ENCODE data around the gene EEF1A2.

The EEF1A2 gene

GRCh38 chr20:63536997-63537524 lies 38.2 kb upstream of the EEF1A2 start, which contains the start of gene PTK6:
Gene PTK6, minus strand, starts transcription at chr20:63537376. Its CDS starts 62 bp downstream, at chr20:63537314.
- peak within 1 kb of the TSS; percentile 28 to 32 for H3K4me3 ChIP-seq (replicated peaks in 1 of 2; ENCODE audit: low read depth in 2 of 2, low read length in 2 of 2)
- TF ChIP-seq CTCF (IDR thresholded peaks at IDR 0.05; ENCODE audit: low read depth, low read length) = no peak
- DNase-seq (ENCODE audit: low read depth in 2 of 2) = no peak

- no peak overlapping the region for H3K4me3 ChIP-seq (replicated peaks in 1 of 2; ENCODE audit: low read depth in 2 of 2, low read length in 2 of 2)
- no peak for TF ChIP-seq CTCF (IDR thresholded peaks at IDR 0.05; ENCODE audit: low read depth, low read length)
- peak; percentile 26 to 70 for DNase-seq (ENCODE audit: low read depth in 2 of 2)
Measured at GRCh38 chr20:63536241-63536977, 37.5 kb upstream of the EEF1A2 start.

GRCh38 chr20:63534831-63535651 lies 36.2 kb upstream of the EEF1A2 start:
- H3K4me3 ChIP-seq (replicated peaks in 1 of 2; ENCODE audit: low read depth in 2 of 2, low read length in 2 of 2) = no peak overlapping the region
- no peak for DNase-seq (ENCODE audit: low read depth in 2 of 2)
- TF ChIP-seq CTCF (IDR thresholded peaks at IDR 0.05; ENCODE audit: low read depth, low read length) = no peak

GRCh38 chr20:63534427-63534830 lies 35.5 kb upstream of the EEF1A2 start:
- DNase-seq (ENCODE audit: low read depth in 2 of 2) = no peak
- TF ChIP-seq CTCF (IDR thresholded peaks at IDR 0.05; ENCODE audit: low read depth, low read length) = no peak
- no peak overlapping the region for H3K4me3 ChIP-seq (replicated peaks in 1 of 2; ENCODE audit: low read depth in 2 of 2, low read length in 2 of 2)

- DNase-seq (ENCODE audit: low read depth in 2 of 2) = no peak
- no peak for TF ChIP-seq CTCF (IDR thresholded peaks at IDR 0.05; ENCODE audit: low read depth, low read length)
- no peak overlapping the region for H3K4me3 ChIP-seq (replicated peaks in 1 of 2; ENCODE audit: low read depth in 2 of 2, low read length in 2 of 2)
Measured at GRCh38 chr20:63533871-63534393, 35.0 kb upstream of the EEF1A2 start.

- H3K4me3 ChIP-seq (replicated peaks in 1 of 2; ENCODE audit: low read depth in 2 of 2, low read length in 2 of 2) = no peak overlapping the region
- no peak for DNase-seq (ENCODE audit: low read depth in 2 of 2)
- TF ChIP-seq CTCF (IDR thresholded peaks at IDR 0.05; ENCODE audit: low read depth, low read length) = no peak
Measured at GRCh38 chr20:63533388-63533787, 34.5 kb upstream of the EEF1A2 start.

All from cardiac fibroblast (primary cell).